ENCODE results near the gene RSPH6A.

The RSPH6A gene

DNA sequence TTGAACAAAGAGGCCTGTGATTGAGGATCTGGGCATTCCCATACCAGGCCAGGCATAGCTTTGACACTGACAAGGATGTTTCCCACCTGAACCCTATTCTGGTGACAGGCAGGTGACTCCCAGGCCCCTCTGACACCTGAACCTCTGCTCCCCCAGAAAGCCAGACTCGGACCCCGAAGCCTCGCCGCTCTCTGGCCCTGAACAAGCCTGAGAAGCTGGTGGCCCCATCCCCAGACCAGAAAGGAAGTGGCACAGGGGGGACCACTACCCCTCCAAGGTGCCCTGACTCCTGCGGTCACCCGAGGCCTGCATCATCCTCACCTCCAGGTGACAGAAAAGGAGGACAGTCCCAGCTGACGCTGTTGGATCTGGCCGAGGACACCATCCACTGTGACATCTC lies 60.8 kb downstream of the RSPH6A start:
- TF ChIP-seq, protein P1, sequence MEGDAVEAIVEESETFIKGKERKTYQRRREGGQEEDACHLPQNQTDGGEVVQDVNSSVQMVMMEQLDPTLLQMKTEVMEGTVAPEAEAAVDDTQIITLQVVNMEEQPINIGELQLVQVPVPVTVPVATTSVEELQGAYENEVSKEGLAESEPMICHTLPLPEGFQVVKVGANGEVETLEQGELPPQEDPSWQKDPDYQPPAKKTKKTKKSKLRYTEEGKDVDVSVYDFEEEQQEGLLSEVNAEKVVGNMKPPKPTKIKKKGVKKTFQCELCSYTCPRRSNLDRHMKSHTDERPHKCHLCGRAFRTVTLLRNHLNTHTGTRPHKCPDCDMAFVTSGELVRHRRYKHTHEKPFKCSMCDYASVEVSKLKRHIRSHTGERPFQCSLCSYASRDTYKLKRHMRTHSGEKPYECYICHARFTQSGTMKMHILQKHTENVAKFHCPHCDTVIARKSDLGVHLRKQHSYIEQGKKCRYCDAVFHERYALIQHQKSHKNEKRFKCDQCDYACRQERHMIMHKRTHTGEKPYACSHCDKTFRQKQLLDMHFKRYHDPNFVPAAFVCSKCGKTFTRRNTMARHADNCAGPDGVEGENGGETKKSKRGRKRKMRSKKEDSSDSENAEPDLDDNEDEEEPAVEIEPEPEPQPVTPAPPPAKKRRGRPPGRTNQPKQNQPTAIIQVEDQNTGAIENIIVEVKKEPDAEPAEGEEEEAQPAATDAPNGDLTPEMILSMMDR (IDR thresholded peaks at IDR 0.05): no peak

GRCh38 chr19:45753548-45753947 lies 61.6 kb downstream of the RSPH6A start:
- TF ChIP-seq, protein P1 (IDR thresholded peaks at IDR 0.05): no peak

- TF ChIP-seq, protein P1 (IDR thresholded peaks at IDR 0.05): no peak
These were observed 62.5 kb downstream of the RSPH6A start for GRCh38 chr19:45752639-45753038.

GRCh38 chr19:45747513-45747912 lies 67.6 kb downstream of the RSPH6A start:
- TF ChIP-seq, protein P1 (IDR thresholded peaks at IDR 0.05): no peak

DNA sequence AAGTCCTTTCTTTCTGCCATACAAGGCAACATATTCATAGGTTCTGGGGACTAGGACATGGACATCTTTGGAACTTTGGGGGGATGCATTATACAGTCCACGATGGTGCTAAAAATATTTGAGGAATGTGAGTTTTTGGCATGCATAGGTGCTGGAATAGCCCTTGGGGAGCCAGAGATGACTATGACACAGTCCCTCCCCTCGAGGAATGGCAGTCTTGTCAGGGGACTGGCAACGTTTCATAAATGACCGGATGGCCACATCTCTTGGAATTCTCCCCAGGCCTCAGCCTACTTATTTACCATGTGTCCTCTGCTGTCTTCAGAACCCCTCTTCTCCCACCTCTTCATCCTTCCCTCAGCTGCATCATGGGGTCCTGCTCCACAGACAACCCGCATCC lies 68.2 kb downstream of the RSPH6A start:
- TF ChIP-seq, protein P1 (IDR thresholded peaks at IDR 0.05): no peak
